SK-N-SH treated with all-trans-retinoic acid at 6 μM for 48 hours (cell line): Measurements from ENCODE around the gene TACR2.

Experiments
- ATAC-seq: fragments of 200-7000 bp; cut with Tn5 transposase; 3 replicates; pipeline ENCODE4 v1.9.1; 2020; ENCODE audit warnings: mild to moderate bottlenecking, moderate library complexity
- ARNTL ChIP-seq: fragments of 450-650 bp; formaldehyde crosslinking; IDR thresholded peaks from 2 replicates; pipeline ENCODE4 v1.5.0; 2020; ENCODE audit warnings: low read depth, mild to moderate bottlenecking, moderate library complexity, borderline replicate concordance
- BACH2 ChIP-seq: fragments of 250-450 bp; sonication (Bioruptor Pico); IDR thresholded peaks from 2 replicates; pipeline ENCODE4 v1.9.0; 2021; ENCODE audit warnings: mild to moderate bottlenecking, borderline replicate concordance
- CREB5 ChIP-seq: fragments of 250-450 bp; sonication (Bioruptor Pico); IDR thresholded peaks from 2 replicates; pipeline ENCODE4 v1.5.1; 2020; ENCODE audit warnings: low read depth, mild to moderate bottlenecking, moderate library complexity
- CSDC2 ChIP-seq: fragments of 250-450 bp; sonication (Bioruptor Pico); IDR thresholded peaks from 2 replicates; pipeline ENCODE4 v1.5.0; 2020; ENCODE audit warnings: mild to moderate bottlenecking, moderate library complexity
- GLIS3 ChIP-seq: fragments of 250-450 bp; sonication (Bioruptor Pico); IDR thresholded peaks from 2 replicates; pipeline ENCODE4 v1.5.0; 2020; ENCODE audit warnings: mild to moderate bottlenecking, moderate library complexity
- PATZ1 ChIP-seq: fragments of 250-450 bp; sonication (Bioruptor Pico); IDR thresholded peaks from 2 replicates; pipeline ENCODE4 v1.8.0; 2020; ENCODE audit warnings: mild to moderate bottlenecking, moderate library complexity, borderline replicate concordance
- PPARA ChIP-seq: fragments of 250-450 bp; sonication (Bioruptor Pico); IDR thresholded peaks from 2 replicates; pipeline ENCODE4 v1.5.0; 2020; ENCODE audit warnings: mild to moderate bottlenecking, borderline replicate concordance
- RARB ChIP-seq: fragments of 250-450 bp; sonication (Bioruptor Pico); IDR thresholded peaks from 2 replicates; pipeline ENCODE4 v1.8.0; 2021; ENCODE audit warnings: mild to moderate bottlenecking, moderate library complexity
- SNAI2 ChIP-seq: fragments of 250-450 bp; sonication (Bioruptor Pico); IDR thresholded peaks from 2 replicates; pipeline ENCODE4 v1.5.0; 2020; ENCODE audit warnings: mild to moderate bottlenecking, moderate library complexity
- TCF4 ChIP-seq: fragments of 250-450 bp; sonication (Bioruptor Pico); IDR thresholded peaks from 2 replicates; pipeline ENCODE4 v1.8.0; 2021; ENCODE audit warnings: mild to moderate bottlenecking, moderate library complexity, borderline replicate concordance
- ZC3H10 ChIP-seq: fragments of 250-450 bp; sonication (Bioruptor Pico); IDR thresholded peaks from 2 replicates; pipeline ENCODE4 v1.5.1; 2021; ENCODE audit warnings: mild to moderate bottlenecking, moderate library complexity
- ZFP3 ChIP-seq: fragments of 250-450 bp; sonication (Bioruptor Pico); IDR thresholded peaks from 2 replicates; pipeline ENCODE4 v1.5.0; 2020; ENCODE audit warnings: mild to moderate bottlenecking, moderate library complexity
- ZFP30 ChIP-seq: fragments of 450-650 bp; formaldehyde crosslinking; IDR thresholded peaks from 2 replicates; pipeline ENCODE4 v1.5.0; 2022; ENCODE audit warnings: mild to moderate bottlenecking, moderate library complexity
- ZNF565 ChIP-seq: fragments of 450-650 bp; formaldehyde crosslinking; conservative IDR thresholded peaks from 2 replicates; pipeline ENCODE4 v1.5.0; 2020; ENCODE audit warnings: low read depth, mild to moderate bottlenecking, moderate library complexity
- ZNF70 ChIP-seq: fragments of 450-650 bp; formaldehyde crosslinking; IDR thresholded peaks from 2 replicates; pipeline ENCODE4 v1.5.0; 2020; ENCODE audit warnings: mild to moderate bottlenecking, moderate library complexity
- ZNF8 ChIP-seq: fragments of 450-650 bp; formaldehyde crosslinking; IDR thresholded peaks from 2 replicates; pipeline ENCODE4 v1.5.0; 2020; ENCODE audit warnings: mild to moderate bottlenecking, moderate library complexity
- TF ChIP-seq, protein P1 (sequence below): fragments of 250-450 bp; sonication (Bioruptor Pico); IDR thresholded peaks from 2 replicates; pipeline ENCODE4 v1.5.0; 2020; ENCODE audit warnings: mild to moderate bottlenecking, moderate library complexity
- TF ChIP-seq, protein P2 (sequence below): fragments of 250-450 bp; sonication (Bioruptor Pico); IDR thresholded peaks from 2 replicates; pipeline ENCODE4 v1.8.0; 2021; ENCODE audit warnings: low read depth, mild to moderate bottlenecking, moderate library complexity, borderline replicate concordance

The TACR2 gene

DNA sequence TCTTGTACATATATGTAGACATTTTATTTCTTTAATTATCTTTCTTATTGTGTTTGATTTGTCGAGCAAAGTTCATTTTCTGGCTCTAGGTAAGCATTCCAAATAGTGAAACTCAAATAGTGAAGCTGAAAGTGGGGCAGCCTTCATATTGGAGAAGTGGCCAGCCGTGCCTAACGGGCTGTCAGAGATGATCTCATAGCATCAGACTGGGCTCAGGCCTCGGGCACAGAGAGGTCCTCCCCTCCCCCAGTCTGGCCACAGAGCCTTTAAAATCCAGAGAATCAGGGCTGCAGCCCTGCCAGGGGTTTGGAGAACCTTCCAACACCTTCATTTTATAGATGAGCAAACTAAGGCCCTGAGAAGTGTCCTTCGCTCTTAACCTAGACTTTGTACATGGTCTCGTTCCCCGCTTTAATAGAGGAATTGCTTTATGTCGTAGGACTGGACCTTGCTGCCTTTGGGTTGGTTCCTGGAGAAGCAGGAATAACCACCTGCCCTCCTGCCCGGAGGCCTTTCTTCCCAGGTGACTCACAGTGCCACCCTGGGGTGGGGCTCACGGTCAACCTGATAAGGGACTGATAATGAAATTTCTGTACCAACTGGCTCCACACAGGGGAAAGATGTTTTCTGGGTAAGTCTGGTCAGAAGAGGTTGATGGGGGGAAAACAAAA is 41.8 kb upstream of the TACR2 start:
- TF ChIP-seq ZNF70 (CRISPR knock-in tag): no peak
- TF ChIP-seq CSDC2: no peak
- TF ChIP-seq PATZ1 (CRISPR knock-in tag): no peak
- no peak for TF ChIP-seq BACH2
- TF ChIP-seq ZNF565: no peak
- TF ChIP-seq TCF4 (CRISPR knock-in tag): no peak
- no peak for TF ChIP-seq ZNF8 (CRISPR knock-in tag)
- TF ChIP-seq CREB5 (CRISPR knock-in tag): no peak
- no peak for TF ChIP-seq ZC3H10
- no peak for TF ChIP-seq SNAI2
- no peak for TF ChIP-seq ARNTL (CRISPR knock-in tag)
- TF ChIP-seq ZFP3: no peak
- no peak for TF ChIP-seq RARB (CRISPR knock-in tag)
- TF ChIP-seq ZFP30 (CRISPR knock-in tag): no peak
- TF ChIP-seq GLIS3 (CRISPR knock-in tag): no peak
- no peak for ATAC-seq

DNA sequence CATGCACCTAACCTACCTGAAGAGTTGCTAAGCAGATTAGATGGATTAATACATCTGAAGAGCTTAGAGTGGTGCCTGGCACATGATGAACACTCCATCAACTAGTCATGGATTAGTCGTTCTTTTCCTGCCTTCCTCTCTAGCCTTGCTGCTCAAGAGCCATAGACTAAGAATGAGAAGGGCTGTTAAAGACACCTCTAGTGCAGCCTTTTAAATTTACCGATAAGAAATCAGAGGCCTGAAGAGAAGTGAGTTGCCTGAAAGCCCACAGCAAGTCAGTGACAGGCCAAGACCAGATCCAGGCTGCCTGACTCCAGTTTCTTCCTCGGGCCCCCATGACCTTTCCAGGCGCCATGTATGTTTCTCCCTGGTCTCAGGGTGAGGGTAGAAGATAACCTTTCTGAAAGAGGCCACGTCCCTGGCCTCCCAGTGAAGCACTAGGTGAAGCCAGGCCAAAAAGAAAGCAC is 41.1 kb upstream of the TACR2 start:
- TF ChIP-seq CSDC2 (no peak), BACH2 (no peak), ZNF70 (CRISPR knock-in tag) (no peak)
- ATAC-seq: no peak

GRCh38 chr10:69456880-69457693 is 40.4 kb upstream of the TACR2 start:
- TF ChIP-seq ZNF8 (CRISPR knock-in tag): no peak
- TF ChIP-seq CSDC2: no peak
- TF ChIP-seq, protein P1, sequence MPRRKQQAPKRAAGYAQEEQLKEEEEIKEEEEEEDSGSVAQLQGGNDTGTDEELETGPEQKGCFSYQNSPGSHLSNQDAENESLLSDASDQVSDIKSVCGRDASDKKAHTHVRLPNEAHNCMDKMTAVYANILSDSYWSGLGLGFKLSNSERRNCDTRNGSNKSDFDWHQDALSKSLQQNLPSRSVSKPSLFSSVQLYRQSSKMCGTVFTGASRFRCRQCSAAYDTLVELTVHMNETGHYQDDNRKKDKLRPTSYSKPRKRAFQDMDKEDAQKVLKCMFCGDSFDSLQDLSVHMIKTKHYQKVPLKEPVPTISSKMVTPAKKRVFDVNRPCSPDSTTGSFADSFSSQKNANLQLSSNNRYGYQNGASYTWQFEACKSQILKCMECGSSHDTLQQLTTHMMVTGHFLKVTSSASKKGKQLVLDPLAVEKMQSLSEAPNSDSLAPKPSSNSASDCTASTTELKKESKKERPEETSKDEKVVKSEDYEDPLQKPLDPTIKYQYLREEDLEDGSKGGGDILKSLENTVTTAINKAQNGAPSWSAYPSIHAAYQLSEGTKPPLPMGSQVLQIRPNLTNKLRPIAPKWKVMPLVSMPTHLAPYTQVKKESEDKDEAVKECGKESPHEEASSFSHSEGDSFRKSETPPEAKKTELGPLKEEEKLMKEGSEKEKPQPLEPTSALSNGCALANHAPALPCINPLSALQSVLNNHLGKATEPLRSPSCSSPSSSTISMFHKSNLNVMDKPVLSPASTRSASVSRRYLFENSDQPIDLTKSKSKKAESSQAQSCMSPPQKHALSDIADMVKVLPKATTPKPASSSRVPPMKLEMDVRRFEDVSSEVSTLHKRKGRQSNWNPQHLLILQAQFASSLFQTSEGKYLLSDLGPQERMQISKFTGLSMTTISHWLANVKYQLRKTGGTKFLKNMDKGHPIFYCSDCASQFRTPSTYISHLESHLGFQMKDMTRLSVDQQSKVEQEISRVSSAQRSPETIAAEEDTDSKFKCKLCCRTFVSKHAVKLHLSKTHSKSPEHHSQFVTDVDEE (CRISPR knock-in tag): no peak
- TF ChIP-seq BACH2: no peak
- TF ChIP-seq, all 23 proteins: peak for 0
- no peak for ATAC-seq

DNA sequence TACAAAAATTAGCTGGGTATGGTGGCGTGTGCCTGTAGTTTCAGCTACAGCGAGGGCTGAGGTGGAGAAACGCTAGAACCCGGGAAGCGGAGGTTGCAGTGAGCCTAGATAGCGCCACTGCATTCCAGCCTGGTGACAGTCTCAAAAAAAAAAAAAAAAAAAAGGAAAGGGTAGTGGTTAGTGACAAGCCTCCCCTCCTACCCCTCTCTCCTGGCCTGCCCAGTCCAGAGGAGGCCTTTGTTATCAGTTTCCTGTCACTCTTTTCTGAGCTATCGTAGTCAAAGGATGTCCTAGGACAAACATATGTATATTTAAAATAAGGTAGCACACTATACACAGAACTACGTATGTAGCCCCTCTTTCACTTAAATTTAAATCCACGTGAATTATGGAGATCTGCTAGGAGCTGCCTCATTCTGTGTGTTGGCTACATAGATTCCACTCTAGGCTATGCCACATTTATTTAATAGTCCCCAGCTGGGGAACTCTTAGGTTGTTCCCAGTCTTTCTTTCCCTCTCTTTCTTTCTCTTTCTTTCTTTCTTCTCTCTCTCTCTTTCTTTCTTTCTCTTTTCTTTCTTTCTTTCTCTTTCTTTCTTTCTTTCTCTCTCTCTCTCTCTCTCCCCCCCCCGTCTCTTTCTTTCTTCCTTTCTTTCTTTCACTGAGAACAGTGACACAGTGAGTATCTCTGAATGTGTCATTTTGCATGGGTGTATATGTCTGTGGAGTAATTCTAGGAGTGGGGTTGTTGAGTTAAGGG is 38.5 kb upstream of the TACR2 start:
- TF ChIP-seq BACH2: no peak
- TF ChIP-seq TCF4 (CRISPR knock-in tag): no peak
- TF ChIP-seq, protein P1 (CRISPR knock-in tag): no peak
- TF ChIP-seq ZNF565: no peak
- TF ChIP-seq ZNF70 (CRISPR knock-in tag): no peak
- TF ChIP-seq, protein P2, sequence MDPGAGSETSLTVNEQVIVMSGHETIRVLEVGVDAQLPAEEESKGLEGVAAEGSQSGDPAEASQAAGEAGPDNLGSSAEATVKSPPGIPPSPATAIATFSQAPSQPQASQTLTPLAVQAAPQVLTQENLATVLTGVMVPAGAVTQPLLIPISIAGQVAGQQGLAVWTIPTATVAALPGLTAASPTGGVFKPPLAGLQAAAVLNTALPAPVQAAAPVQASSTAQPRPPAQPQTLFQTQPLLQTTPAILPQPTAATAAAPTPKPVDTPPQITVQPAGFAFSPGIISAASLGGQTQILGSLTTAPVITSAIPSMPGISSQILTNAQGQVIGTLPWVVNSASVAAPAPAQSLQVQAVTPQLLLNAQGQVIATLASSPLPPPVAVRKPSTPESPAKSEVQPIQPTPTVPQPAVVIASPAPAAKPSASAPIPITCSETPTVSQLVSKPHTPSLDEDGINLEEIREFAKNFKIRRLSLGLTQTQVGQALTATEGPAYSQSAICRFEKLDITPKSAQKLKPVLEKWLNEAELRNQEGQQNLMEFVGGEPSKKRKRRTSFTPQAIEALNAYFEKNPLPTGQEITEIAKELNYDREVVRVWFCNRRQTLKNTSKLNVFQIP (CRISPR knock-in tag): no peak
- no peak for TF ChIP-seq ARNTL (CRISPR knock-in tag)
- TF ChIP-seq ZFP3: no peak
- no peak for TF ChIP-seq PPARA (CRISPR knock-in tag)
- ATAC-seq: no peak
